Retinal pigment epithelial cell (primary cell): Measurements from ENCODE around the gene SRBD1.

Experiments
- DNase-seq: peaks from one replicate; pipeline ENCODE4 v3.0.0-alpha.2; 2010; ENCODE audit warnings: low read depth
- H3K4me3 ChIP-seq: 2 replicates; pipeline ENCODE4 v1.5.1; 2011; ENCODE audit warnings: mild to moderate bottlenecking, low read length, control low read depth, moderate library complexity
- CTCF ChIP-seq: conservative IDR thresholded peaks from 2 replicates; pipeline ENCODE4 v1.5.1; 2011; ENCODE audit warnings: low read depth, low read length, control low read depth, inconsistent platforms

The SRBD1 gene

DNA sequence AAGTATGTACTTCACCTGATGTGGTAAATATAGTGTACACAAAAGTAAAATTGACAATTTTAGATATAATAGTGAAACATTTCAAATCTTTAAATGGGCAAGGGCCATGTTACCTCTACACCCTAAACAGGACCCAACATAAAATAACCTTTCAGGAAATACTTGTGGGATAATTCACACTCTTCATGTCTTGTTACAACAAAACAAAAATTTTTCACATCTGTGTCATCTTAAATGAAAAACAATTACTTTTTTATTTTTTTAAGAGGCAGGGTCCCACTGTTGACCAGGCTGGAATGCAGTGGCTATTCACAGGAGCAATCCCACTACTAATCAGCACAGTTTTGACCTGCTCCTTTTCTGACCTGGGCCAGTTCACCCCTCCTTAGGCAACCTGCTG is 42.1 kb downstream of the SRBD1 start:
- no peak overlapping the region for H3K4me3 ChIP-seq
- TF ChIP-seq CTCF = no peak
- no peak for DNase-seq

DNA sequence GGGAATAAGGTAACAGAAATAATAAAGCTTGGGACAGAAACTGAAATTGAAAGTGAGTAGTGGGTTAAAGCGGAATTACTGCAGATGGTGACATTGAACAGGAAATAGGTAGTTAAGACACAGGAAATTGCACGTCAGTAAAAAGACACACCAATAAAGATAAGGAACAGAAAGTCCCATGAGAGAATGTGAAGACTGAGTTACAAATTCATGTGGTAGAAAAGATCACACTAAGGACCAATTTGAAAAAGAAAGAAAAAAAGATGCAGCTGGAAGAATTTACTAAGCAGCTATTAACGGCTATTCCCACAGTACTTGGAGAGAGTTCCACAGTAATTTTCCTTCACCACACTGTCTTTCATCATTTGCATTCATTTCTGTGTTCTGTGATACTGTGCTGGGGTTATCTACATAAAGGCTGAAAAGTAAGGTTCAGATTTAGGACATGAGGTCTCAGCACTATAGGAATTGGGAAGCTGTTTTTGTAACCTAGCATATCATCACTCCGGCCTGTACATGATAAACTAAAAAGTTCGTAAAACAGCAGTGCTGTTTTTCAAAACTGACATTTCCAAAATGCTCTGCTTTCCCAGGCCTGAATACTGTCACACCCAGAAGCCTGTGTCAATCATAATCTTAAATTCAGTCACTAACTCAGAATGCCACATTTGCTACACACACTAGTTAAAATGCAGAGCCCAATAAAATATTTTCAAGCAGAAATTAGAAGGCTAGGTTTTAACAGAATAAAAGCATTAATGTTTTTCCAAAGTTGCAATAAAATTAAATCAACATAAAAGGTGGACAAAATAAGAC is 42.9 kb downstream of the SRBD1 start:
- DNase-seq = no peak
- H3K4me3 ChIP-seq = no peak overlapping the region
- no peak for TF ChIP-seq CTCF

- TF ChIP-seq CTCF = no peak
- DNase-seq = no peak
- H3K4me3 ChIP-seq = no peak overlapping the region
Observed at GRCh38 chr2:45567288-45567963, 43.6 kb downstream of the SRBD1 start.

- TF ChIP-seq CTCF = no peak
- no peak overlapping the region for H3K4me3 ChIP-seq
- DNase-seq = no peak
Observed at GRCh38 chr2:45559436-45559835, 51.6 kb downstream of the SRBD1 start.

- no peak overlapping the region for H3K4me3 ChIP-seq
- no peak for TF ChIP-seq CTCF
- no peak for DNase-seq
Observed at GRCh38 chr2:45554742-45555140, 56.3 kb downstream of the SRBD1 start.

GRCh38 chr2:45554073-45554741 is 56.9 kb downstream of the SRBD1 start:
- no peak for DNase-seq
- no peak for TF ChIP-seq CTCF
- no peak overlapping the region for H3K4me3 ChIP-seq
